H1 (cell line): ENCODE data around the gene DAZAP2. TPM values are rescaled to one million over a fixed set of nuclear protein-coding genes. Genes with fewer than 3 reads are reported as not detected.

ENCODE experiments used
- ASH2L ChIP-seq: fragments of 200-600, 300-600 bp; sonication (generic); IDR thresholded peaks from one replicate; pipeline ENCODE4 v1.7.1; 2017; ENCODE audit warnings: low read length
- HDAC2 ChIP-seq, 2 experiments: fragments of 300-600 bp in 1 of 2; sonication (generic) in 1 of 2; IDR thresholded peaks; 2 replicates each; pipeline ENCODE4 v1.6.1; 2011 to 2012; ENCODE audit warnings: low read depth in 2 of 2, low read length in 2 of 2, mild to moderate bottlenecking in 2 of 2, moderate library complexity in 2 of 2, borderline replicate concordance in 1 of 2, inconsistent platforms in 1 of 2
- JUN ChIP-seq: IDR thresholded peaks from 2 replicates; pipeline ENCODE4 v1.6.1; 2011; ENCODE audit warnings: low read depth, mild to moderate bottlenecking, improper control_type of control experiment, low read length
- JUND ChIP-seq: IDR thresholded peaks from 2 replicates; pipeline ENCODE4 v1.6.1; 2011; ENCODE audit warnings: mild to moderate bottlenecking, improper control_type of control experiment, low read length
- SIX5 ChIP-seq: IDR thresholded peaks from 2 replicates; pipeline ENCODE4 v1.6.1; 2011; ENCODE audit warnings: mild to moderate bottlenecking, low read depth, low read length
- TAF1 ChIP-seq: IDR thresholded peaks from 2 replicates; pipeline ENCODE4 v1.6.1; 2011; ENCODE audit warnings: mild to moderate bottlenecking, low read depth, low read length
- TBP ChIP-seq: IDR thresholded peaks from 2 replicates; pipeline ENCODE4 v1.6.1; 2011; ENCODE audit warnings: low read depth, low read length, improper control_type of control experiment
- polyA plus RNA-seq, 7 experiments: library from polyadenylated mRNA; depleted of rRNA in 3 of 7; stranded (reverse) in 5 of 7; unstranded in 2 of 7; fragments of >200 nt in 5 of 7; fragments of 200-250 nt in 2 of 7; gene quantifications; 1 replicate in 5 of 7; 2 replicates in 1 of 7; 4 replicates in 1 of 7; pipeline versions ENCODE4 v1.2.1 to v1.2.3, GENCODE V29; 2011 to 2013; ENCODE audit warnings: missing spikeins in 2 of 7, mixed read lengths in 2 of 7
- total RNA-seq: library from RNA; stranded (reverse); fragmentation: NEBNext Ultra II Directional; extraction: Animal tissue kit (Norgen Biotek cat#: 25700); gene quantifications from 2 replicates; pipeline ENCODE4 v1.2.1, GENCODE V29; 2021

Gene DAZAP2
- total and polyA plus RNA-seq, 2 of the 8 experiments (the other 6 are each of a cell fraction or from before 2014, with no cell fraction given), result 27.1 to 77.2 TPM

- TF ChIP-seq HDAC2 (IDR thresholded peaks at IDR 0.05; ENCODE audit: borderline replicate concordance in 1 of 2, low read depth in 2 of 2, low read length in 2 of 2), result peak in 1 of 2 experiments; percentile 69; a peak in 2 of 4 replicates
- TF ChIP-seq JUND, result peak; percentile 52; the same call in 1 of the 2 replicates
- 0 out of 2 replicates have a peak, but pooled peaks have one; percentile 20 for TF ChIP-seq JUN
- TF ChIP-seq ASH2L, result peak; percentile 30
- TF ChIP-seq SIX5, result no peak
- peak; percentile 26; the same call in 1 of the 2 replicates for TF ChIP-seq TAF1
- TF ChIP-seq TBP, result peak; percentile 50; the same call in 1 of the 2 replicates
These were observed 30.8 kb downstream of the DAZAP2 start (continued) for GRCh38 chr12:51269174-51270066.
